HUES64 (cell line): ENCODE measurements around the gene PARD3B.

Experiments
- H3K27ac ChIP-seq: 2 replicates; pipeline ENCODE4 v1.7.0; 2013; ENCODE audit warnings: low read depth, low read length, inconsistent platforms
- H3K27me3 ChIP-seq: 2 replicates; pipeline ENCODE4 v1.6.1; 2013; ENCODE audit warnings: mild to moderate bottlenecking, low read length; ENCODE audit not compliant: insufficient read depth
- H3K36me3 ChIP-seq: 2 replicates; pipeline ENCODE4 v1.6.1; 2013; ENCODE audit warnings: mild to moderate bottlenecking, low read length; ENCODE audit not compliant: insufficient read depth
- H3K4me1 ChIP-seq: 2 replicates; pipeline ENCODE4 v1.6.1; 2013; ENCODE audit warnings: mild to moderate bottlenecking, low read length, moderate library complexity; ENCODE audit not compliant: insufficient read depth
- H3K4me3 ChIP-seq: 2 replicates; pipeline ENCODE4 v1.5.1; 2013; ENCODE audit warnings: mild to moderate bottlenecking, low read length, moderate library complexity
- H3K9ac ChIP-seq: 2 replicates; pipeline ENCODE4 v1.6.1; 2013; ENCODE audit warnings: mild to moderate bottlenecking, low read depth, low read length
- H3K9me3 ChIP-seq: 2 replicates; pipeline ENCODE4 v1.6.1; 2013; ENCODE audit warnings: low read depth, low read length; ENCODE audit not compliant: insufficient read depth
- WGBS: fragments of 150-250, 120-280 bp; methylation state at CpG from one replicate; pipeline ENCODE4 v1.1.7; 2013; ENCODE audit warnings: missing lambda C conversion rate; 5-methylcytosine and 5-hydroxymethylcytosine counted together

The PARD3B gene

DNA sequence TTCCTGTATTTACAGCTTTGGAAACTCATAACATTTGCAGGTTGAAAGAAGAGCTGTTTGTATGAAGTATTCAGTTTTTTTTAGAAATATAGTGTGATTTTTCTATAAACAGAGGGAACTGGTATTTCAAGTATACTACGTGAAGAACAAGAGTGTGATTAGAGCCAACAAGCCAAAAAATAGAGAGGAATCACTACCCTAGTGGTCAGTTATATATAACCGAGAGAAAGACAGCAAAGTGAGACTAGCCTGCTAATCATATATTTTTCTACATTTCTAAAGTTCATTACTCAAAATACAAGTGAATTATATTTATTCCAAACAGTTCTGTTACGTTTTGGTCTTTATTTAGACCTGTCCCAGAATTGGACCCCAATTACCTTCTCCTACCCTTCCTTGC lies 692.2 kb downstream of the PARD3B start:
- WGBS: 91% methylated on average over 3 of the region's 3 CpGs
- Histone ChIP-seq H3K27ac (no peak overlapping the region), H3K36me3 (no peaks in the 10 kb centered on the region), H3K9ac (no peak overlapping the region), H3K4me3 (no peak overlapping the region), H3K27me3 (no peaks in the 10 kb centered on the region), H3K4me1 (peaks cover 7% of the 10 kb centered on the region; the same call in 1 of the 2 replicates), H3K9me3 (no peaks in the 10 kb centered on the region)

DNA sequence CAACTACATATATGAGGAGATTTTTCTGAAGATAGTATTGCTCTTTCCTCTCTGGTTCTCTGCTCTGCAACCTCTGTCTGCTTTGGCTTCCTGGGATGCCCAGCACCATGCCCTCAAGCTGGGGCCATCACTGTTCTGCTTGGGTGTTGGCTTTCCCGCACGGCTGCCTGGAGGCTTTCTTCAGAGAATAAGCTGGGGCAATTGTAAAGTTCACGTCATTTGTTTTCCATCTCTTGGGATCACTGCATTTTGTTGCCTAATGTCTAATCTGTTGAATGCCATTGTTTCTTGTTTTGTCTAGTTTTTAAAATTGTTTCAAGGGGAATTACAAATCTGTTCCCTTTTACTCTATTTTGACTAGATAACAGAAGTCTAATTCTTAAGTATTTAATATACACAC lies 699.7 kb downstream of the PARD3B start:
- no peak overlapping the region for H3K9ac ChIP-seq
- no peaks in the 10 kb centered on the region for H3K36me3 ChIP-seq
- no peak overlapping the region for H3K27ac ChIP-seq
- H3K4me1 ChIP-seq: no peaks in the 10 kb centered on the region
- 96% methylated on average over 3 of the region's 3 CpGs for WGBS
- H3K9me3 ChIP-seq: no peaks in the 10 kb centered on the region
- H3K27me3 ChIP-seq: no peaks in the 10 kb centered on the region
- H3K4me3 ChIP-seq: no peak overlapping the region

DNA sequence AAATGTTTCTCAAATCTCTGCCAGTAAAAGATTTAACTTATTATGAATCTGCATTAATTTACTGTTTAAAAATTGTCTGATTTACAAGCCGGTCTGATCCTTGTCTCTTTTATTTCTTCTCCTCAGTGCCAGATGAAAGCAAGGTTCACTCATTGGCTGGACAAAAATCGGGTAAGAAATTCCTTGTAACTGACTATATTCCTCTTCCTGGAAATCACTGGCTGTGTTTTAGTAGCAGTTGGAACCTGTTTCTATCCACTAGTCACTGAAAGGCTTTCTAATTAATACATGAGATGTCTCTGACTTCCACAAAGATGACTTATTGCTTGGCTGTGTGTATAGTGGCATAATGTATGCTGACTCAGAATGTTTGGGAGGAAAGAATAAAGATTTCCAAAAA lies 700.4 kb downstream of the PARD3B start:
- no peak overlapping the region for H3K9ac ChIP-seq
- no peak overlapping the region for H3K4me3 ChIP-seq
- no peaks in the 10 kb centered on the region for H3K9me3 ChIP-seq
- H3K4me1 ChIP-seq: no peaks in the 10 kb centered on the region
- no peaks in the 10 kb centered on the region for H3K36me3 ChIP-seq
- no peaks in the 10 kb centered on the region for H3K27me3 ChIP-seq
- H3K27ac ChIP-seq: no peak overlapping the region
- 93% methylated on average over 2 of the region's 2 CpGs for WGBS

DNA sequence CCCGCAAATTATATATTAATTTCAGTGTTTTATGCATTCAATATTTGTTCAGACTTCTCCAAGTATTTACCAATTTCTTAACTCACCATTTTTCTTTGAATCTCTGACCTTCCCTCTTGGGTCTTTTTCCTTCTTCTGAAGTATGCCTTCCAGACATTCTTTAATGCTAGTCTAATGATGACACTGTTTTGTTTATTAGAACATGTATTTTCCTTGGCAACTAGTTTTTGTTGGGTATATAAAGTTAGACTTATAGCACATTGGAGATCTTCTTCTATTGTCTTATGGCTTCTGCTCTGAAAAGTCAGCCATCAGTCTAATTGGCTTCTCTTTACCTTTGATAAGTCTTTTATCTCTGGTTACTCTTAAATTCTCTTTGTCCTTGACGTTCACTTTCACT lies 713.8 kb downstream of the PARD3B start:
- 80% methylated on average over 1 of the region's 2 CpGs for WGBS

DNA sequence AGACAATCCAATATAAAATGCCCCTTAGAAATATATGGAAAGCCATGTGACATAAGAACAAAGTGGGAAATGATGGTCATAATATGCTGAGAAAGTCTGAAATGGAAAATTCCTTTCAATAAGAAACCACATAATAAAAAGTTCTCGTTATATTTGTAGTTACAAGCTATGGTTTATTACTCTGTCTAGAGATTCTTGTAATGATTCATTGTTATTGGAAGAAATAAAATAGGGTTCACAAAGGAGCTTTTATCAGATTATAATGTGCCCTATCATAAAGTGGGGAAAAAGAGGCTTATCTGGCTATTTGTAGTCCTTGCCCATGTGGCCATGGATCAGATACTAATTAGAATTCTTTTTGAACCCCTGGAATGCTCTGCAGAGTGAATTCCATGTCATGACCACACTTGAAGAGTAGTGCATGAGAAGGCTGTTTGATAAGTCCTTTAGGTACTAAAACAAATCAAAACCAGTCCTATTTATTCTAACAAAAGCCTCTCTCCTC lies 716.3 kb downstream of the PARD3B start:
- Histone ChIP-seq H3K36me3 (no peaks in the 10 kb centered on the region), H3K4me3 (no peak overlapping the region), H3K27me3 (no peaks in the 10 kb centered on the region), H3K9ac (no peak overlapping the region), H3K27ac (no peak overlapping the region), H3K4me1 (peaks cover 19% of the 10 kb centered on the region), H3K9me3 (no peaks in the 10 kb centered on the region)
- 80% methylated on average over 1 of the region's 1 CpG for WGBS

More for the DNA sequence above, 713.8 kb downstream of the PARD3B start:
- Histone ChIP-seq H3K4me1 (peaks cover 10% of the 10 kb centered on the region), H3K4me3 (no peak overlapping the region), H3K36me3 (no peaks in the 10 kb centered on the region), H3K27me3 (no peaks in the 10 kb centered on the region), H3K9me3 (no peaks in the 10 kb centered on the region), H3K27ac (no peak overlapping the region), H3K9ac (no peak overlapping the region)

DNA sequence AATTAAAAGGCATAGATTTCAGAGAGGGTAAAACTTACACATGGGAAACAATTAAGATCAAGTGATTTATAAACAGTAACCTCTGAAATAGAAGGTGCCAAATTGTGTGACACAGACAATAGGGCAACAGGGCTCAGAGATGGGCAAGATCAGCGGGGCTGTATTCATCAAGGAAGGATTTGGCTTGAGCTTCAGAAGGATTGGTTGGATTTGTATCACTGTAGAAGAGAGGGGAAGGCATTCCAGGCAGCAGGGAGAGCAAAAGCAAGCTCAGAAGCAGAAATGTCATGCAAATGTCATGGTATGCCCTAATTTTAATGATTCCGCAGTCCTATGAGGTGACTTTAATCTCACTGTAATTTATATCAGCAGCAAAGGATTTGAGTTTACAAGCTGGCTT lies 722.0 kb downstream of the PARD3B start:
- Histone ChIP-seq H3K4me3 (no peak overlapping the region), H3K9ac (no peak overlapping the region), H3K9me3 (no peaks in the 10 kb centered on the region), H3K4me1 (peaks cover 40% of the 10 kb centered on the region), H3K36me3 (no peaks in the 10 kb centered on the region), H3K27ac (peak overlapping the region; percentile 72; the same call in 1 of the 2 replicates), H3K27me3 (no peaks in the 10 kb centered on the region)
- WGBS: 38% methylated on average over 2 of the region's 2 CpGs

DNA sequence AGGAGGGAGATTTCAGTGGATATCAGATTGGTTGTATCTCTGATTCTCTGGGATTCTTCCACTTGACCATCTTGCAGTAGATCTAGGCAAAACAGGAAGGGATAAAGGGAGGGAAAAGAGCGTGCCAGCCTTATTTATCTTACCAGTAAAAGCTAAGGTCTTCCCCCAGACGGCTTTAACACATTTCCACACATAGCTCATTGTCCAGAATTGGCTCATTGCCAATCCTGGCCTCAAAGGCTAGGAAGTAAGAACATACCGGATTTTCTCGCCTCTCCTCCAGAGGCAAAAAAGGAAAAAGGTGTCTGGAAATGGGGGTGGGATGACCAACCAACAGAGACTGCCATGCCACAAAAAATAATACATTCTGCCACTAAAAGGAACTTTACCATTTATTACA lies 725.4 kb downstream of the PARD3B start:
- no peak overlapping the region for H3K9ac ChIP-seq
- H3K4me3 ChIP-seq: no peak overlapping the region
- H3K27me3 ChIP-seq: no peaks in the 10 kb centered on the region
- H3K9me3 ChIP-seq: no peaks in the 10 kb centered on the region
- H3K4me1 ChIP-seq: peaks cover 69% of the 10 kb centered on the region
- no peaks in the 10 kb centered on the region for H3K36me3 ChIP-seq
- WGBS: 97% methylated on average over 4 of the region's 4 CpGs
- H3K27ac ChIP-seq: no peak overlapping the region

DNA sequence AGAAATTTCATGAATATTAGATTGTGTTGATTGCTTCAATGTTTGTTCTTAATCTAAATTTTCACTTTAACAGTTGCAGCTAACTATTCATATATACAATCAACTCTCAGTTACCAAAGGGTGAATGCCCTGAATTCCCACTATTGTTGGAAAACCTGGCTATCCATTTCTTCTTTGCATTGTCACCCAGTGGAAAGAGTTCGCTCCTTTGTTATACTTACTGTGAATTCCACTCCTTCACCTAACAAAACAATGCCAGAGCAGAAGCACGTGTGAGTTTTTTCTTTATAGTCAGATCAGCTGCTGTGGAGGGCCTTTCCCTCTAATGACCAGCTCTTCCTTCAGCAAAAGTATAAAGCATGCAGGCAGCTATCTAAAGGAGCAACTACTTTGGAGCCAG lies 727.9 kb downstream of the PARD3B start:
- Histone ChIP-seq H3K4me1 (peaks cover 59% of the 10 kb centered on the region), H3K27ac (peak overlapping the region; percentile 77; the same call in 1 of the 2 replicates)
- WGBS: 31% methylated on average over 2 of the region's 2 CpGs

DNA sequence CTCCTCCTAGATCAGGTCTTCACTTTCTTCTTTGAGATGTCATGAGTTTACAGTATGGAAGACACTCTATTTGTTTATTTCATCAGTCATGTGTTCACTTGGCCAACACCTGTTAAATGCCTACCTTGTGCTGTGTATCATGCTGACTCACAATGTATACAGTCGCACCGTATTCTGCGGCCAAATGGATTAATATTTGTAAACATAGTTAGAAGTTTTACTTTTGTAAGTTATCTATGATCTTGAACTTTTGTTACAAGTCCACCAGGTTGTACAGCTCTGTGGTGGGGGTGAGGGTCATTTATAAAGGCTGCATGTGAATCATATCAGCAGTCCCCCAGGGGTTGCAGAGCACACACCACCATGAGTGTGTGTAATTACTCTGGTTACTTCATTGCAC lies 728.4 kb downstream of the PARD3B start:
- H3K4me3 ChIP-seq: no peak overlapping the region
- H3K36me3 ChIP-seq: no peaks in the 10 kb centered on the region
- peak overlapping the region; percentile 58; the same call in 1 of the 2 replicates for H3K27ac ChIP-seq
- no peaks in the 10 kb centered on the region for H3K27me3 ChIP-seq
- H3K9ac ChIP-seq: no peak overlapping the region
- WGBS: 94% methylated on average over 3 of the region's 3 CpGs
- no peaks in the 10 kb centered on the region for H3K9me3 ChIP-seq
- H3K4me1 ChIP-seq: peaks cover 55% of the 10 kb centered on the region

More for the DNA sequence above, 727.9 kb downstream of the PARD3B start:
- Histone ChIP-seq H3K9ac (no peak overlapping the region), H3K9me3 (no peaks in the 10 kb centered on the region), H3K36me3 (no peaks in the 10 kb centered on the region), H3K4me3 (no peak overlapping the region), H3K27me3 (no peaks in the 10 kb centered on the region)

DNA sequence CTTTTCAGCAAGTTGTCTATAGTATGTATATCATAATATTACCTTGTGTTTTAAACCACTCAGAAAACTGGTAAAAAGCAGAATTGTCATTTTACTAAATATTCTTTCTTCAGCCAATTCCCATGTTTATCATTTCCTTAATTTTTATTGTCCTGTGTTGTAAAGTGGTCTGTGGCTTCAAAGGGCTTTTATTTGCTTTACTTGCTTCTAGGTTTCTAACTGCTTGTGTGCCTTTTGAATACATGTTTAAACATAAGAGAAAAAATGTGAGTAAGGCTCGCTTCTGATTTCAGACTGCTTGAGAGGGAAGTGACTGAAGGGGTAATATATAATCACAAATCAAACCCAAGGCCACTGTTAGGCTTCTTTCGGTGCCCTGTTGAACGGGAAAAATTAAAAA lies 729.5 kb downstream of the PARD3B start:
- Histone ChIP-seq H3K27me3 (no peaks in the 10 kb centered on the region), H3K9ac (no peak overlapping the region), H3K27ac (peak overlapping the region; percentile 0), H3K4me3 (no peak overlapping the region), H3K9me3 (no peaks in the 10 kb centered on the region), H3K4me1 (peaks cover 44% of the 10 kb centered on the region), H3K36me3 (no peaks in the 10 kb centered on the region)
- WGBS: 31% methylated on average over 3 of the region's 3 CpGs

DNA sequence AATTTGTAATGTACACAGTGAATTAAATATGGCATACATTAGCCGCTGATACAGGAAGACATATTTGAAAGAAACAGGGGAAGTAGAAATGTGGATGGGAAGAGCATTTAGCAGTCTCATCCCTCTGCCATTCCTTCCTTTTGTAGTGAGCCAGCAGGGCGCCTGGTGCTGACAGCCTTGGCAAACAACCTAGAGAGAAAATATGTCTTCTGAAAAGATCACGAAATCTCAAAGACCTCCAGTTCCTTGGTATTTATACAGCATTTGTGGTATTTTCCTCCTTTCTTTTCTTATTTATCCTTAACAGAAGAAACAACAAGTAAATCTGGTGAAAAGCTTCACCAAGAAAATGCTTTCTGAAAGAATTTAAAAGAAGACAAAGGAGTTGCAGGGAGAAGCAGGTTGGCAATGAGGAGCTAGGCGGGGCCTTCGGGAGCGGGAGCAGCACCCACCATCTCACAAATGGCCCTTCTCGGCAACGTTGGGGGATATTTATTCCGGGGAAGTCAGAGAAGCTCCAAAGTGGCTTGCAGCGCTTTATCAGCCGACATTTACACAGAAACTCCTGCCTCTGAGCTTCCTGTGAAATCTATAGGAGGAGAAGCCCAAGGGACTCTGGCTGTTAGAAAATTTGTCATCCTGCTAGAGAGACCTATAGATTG lies 731.0 kb downstream of the PARD3B start:
- Histone ChIP-seq H3K9ac (peak overlapping the region; percentile 11; the same call in 1 of the 2 replicates), H3K27me3 (no peaks in the 10 kb centered on the region), H3K36me3 (no peaks in the 10 kb centered on the region), H3K4me1 (peaks cover 47% of the 10 kb centered on the region), H3K9me3 (no peaks in the 10 kb centered on the region), H3K27ac (peak overlapping the region; percentile 87), H3K4me3 (no peak overlapping the region)
- WGBS: 40% methylated on average over 11 of the region's 11 CpGs
